ENCODE data around the gene EFCAB5. TPM values are rescaled to one million over a fixed set of nuclear protein-coding genes. Genes with fewer than 3 reads are reported as not detected.
"Not testable (repeated sequence)": the region's sequence is repeated elsewhere in the genome, so short reads cannot be mapped to it uniquely, and the experiment has no call there.

EFCAB5 gene
- total RNA-seq (2021) = 1.4 and 1.5 TPM in 2 replicates
- Bru-seq, nascent RNA = percentile 31 among the genes with signal in this experiment
- percentile 36 among the genes with signal in this experiment for BruChase-seq, experiment 1, labeled RNA remaining after a 2-hour chase
- BruChase-seq, experiment 2, labeled RNA remaining after a 6-hour chase = percentile 28 among the genes with signal in this experiment
- long read RNA-seq, partial matches to known transcripts = 2 of 3 reads
- long read RNA-seq, other reads (novel, unspliced or antisense) = 1 of 3 reads

DNA sequence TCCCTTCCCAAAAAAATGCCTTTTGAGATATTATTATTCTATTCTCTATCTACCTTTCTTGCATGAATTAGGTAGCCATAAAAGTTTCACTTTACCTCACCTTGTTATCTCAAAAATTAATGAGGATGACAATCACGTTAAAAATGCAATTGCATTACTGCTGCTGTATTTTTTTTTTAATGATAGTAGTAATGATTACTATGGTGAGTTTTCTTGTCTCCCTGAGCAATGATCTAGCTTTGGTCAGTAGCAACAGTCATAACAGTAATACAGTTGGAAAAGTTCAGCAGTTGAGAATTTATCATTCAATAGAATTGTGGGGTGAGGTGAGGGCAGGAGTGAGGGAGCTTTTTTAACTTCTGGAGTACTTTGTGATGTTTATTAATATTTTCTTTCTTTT lies at the start of gene EFCAB5:
TSS of gene EFCAB5 (plus strand) at position 301 of the 400 bp plus-strand sequence. CDS start 163 bp downstream, outside the sequence.
- DNase-seq = no peak
- Histone ChIP-seq H4K20me1 (ENCODE audit: insufficient read depth) (no peaks in the 10 kb centered on the region), H2AFZ (no peak within 1 kb of the TSS), H3K9me2 (ENCODE audit: insufficient read depth) (no peaks in the 10 kb centered on the region), H3K79me2 (ENCODE audit: low read depth) (no peaks in the 10 kb centered on the region), H3F3A (ENCODE audit: insufficient read depth, low read depth) (no peaks in the 10 kb centered on the region), H3K9me3 (ENCODE audit: insufficient read depth, low read depth) (no peaks in the 10 kb centered on the region), H3K36me3 (ENCODE audit: low read depth) (no peaks in the 10 kb centered on the region), H3K4me1 (replicated peaks; ENCODE audit: insufficient read depth) (no peaks in the 10 kb centered on the region), H3K27me3 (ENCODE audit: insufficient read depth, low read depth) (no peaks in the 10 kb centered on the region), H3K4me3 (no peak within 1 kb of the TSS), H3K4me2 (no peak within 1 kb of the TSS), H3K27ac (no peak within 1 kb of the TSS)
- CTCF ChIA-PET = no interaction called here
- intact Hi-C loops (cut with micrococcal nuclease; ENCODE audit: unreplicated experiment) = no loop called here
- POLR2A ChIA-PET (ENCODE audit: unreplicated experiment) = no interaction called here
- TF ChIP-seq, protein P1, sequence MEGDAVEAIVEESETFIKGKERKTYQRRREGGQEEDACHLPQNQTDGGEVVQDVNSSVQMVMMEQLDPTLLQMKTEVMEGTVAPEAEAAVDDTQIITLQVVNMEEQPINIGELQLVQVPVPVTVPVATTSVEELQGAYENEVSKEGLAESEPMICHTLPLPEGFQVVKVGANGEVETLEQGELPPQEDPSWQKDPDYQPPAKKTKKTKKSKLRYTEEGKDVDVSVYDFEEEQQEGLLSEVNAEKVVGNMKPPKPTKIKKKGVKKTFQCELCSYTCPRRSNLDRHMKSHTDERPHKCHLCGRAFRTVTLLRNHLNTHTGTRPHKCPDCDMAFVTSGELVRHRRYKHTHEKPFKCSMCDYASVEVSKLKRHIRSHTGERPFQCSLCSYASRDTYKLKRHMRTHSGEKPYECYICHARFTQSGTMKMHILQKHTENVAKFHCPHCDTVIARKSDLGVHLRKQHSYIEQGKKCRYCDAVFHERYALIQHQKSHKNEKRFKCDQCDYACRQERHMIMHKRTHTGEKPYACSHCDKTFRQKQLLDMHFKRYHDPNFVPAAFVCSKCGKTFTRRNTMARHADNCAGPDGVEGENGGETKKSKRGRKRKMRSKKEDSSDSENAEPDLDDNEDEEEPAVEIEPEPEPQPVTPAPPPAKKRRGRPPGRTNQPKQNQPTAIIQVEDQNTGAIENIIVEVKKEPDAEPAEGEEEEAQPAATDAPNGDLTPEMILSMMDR (conservative IDR thresholded peaks at IDR 0.05) = no peak
- TF ChIP-seq EZH2 (IDR thresholded peaks at IDR 0.05; ENCODE audit: low read depth) = no peak
- BruUV-seq (replicated peaks) = no TSS peak

DNA sequence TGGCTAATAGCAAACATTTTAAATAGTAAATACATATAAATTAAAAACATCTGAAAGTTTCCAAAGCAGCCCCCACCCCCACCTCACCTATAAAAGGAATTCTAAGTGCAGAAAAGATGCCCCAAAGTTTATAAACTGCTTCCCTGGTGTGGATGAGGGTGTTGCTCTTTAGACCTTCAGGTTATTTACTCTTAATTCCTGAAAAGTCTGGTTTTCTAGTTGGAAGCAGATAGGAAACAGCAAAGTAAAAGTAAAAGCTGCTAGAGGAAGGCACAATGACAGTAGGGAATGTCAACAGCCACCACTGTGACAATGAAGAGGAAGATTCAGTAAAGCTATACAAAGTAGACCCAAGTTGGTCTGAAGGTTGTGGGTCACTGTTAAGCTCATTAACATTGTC lies 49.2 kb upstream of the EFCAB5 start:
- no peaks in the 10 kb centered on the region for H3K27me3 ChIP-seq (ENCODE audit: insufficient read depth, low read depth)
- no peaks in the 10 kb centered on the region for H3K9me2 ChIP-seq (ENCODE audit: insufficient read depth)
- no peak for TF ChIP-seq EZH2 (IDR thresholded peaks at IDR 0.05; ENCODE audit: low read depth)
- TF ChIP-seq, protein P1 (conservative IDR thresholded peaks at IDR 0.05) = no peak
- no peak overlapping the region for H3K4me3 ChIP-seq
- no peaks in the 10 kb centered on the region for H3K4me1 ChIP-seq (replicated peaks; ENCODE audit: insufficient read depth)
- ChIA-PET CTCF (interaction anchor here (0.6 to 0.8 kb wide), 3 partner anchors 39 to 116 kb away, joined by 3 read pairs; no protein-coding TSS in a partner anchor), POLR2A (ENCODE audit: unreplicated experiment) (no interaction called here)
- no peaks in the 10 kb centered on the region for H3K9me3 ChIP-seq (ENCODE audit: insufficient read depth, low read depth)
- H3K36me3 ChIP-seq (ENCODE audit: low read depth) = no peaks in the 10 kb centered on the region
- peaks cover 15% of the 10 kb centered on the region; the same call in 1 of the 2 replicates for H3K79me2 ChIP-seq (ENCODE audit: low read depth)
- BruUV-seq (replicated peaks) = no TSS peak
- H3F3A ChIP-seq (ENCODE audit: insufficient read depth, low read depth) = peaks cover 4% of the 10 kb centered on the region; the same call in 1 of the 2 replicates
- H2AFZ ChIP-seq = no peak overlapping the region
- no peak overlapping the region for H3K27ac ChIP-seq
- no peaks in the 10 kb centered on the region for H4K20me1 ChIP-seq (ENCODE audit: insufficient read depth)
- no peak overlapping the region for H3K4me2 ChIP-seq
- no peak for DNase-seq
- intact Hi-C loops (cut with micrococcal nuclease; ENCODE audit: unreplicated experiment) = no loop called here

DNA sequence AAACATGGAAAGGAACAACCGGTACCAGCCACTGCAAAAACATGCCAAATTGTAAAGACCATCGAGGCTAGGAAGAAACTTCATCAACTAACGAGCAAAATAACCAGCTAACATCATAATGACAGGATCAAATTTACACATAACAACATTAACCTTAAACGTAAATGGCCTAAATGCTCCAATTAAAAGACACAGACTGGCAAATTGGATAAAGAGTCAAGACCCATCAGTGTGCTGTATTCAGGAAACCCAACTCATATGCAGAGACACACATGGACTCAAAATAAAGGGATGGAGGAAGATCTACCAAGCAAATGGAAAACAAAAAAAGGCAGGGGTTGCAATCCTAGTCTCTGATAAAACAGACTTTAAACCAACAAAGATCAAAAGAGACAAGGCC lies 44.3 kb upstream of the EFCAB5 start:
- H4K20me1 ChIP-seq (ENCODE audit: insufficient read depth); BruUV-seq (replicated peaks); H3K4me3 ChIP-seq; H3K4me1 ChIP-seq (replicated peaks; ENCODE audit: insufficient read depth); H3K36me3 ChIP-seq (ENCODE audit: low read depth); intact Hi-C loops (cut with micrococcal nuclease; ENCODE audit: unreplicated experiment); H3K27me3 ChIP-seq (ENCODE audit: insufficient read depth, low read depth); POLR2A ChIA-PET (ENCODE audit: unreplicated experiment); H3K4me2 ChIP-seq; H2AFZ ChIP-seq; H3K9me3 ChIP-seq (ENCODE audit: insufficient read depth, low read depth); DNase-seq; H3K9me2 ChIP-seq (ENCODE audit: insufficient read depth); CTCF ChIA-PET; H3F3A ChIP-seq (ENCODE audit: insufficient read depth, low read depth); H3K27ac ChIP-seq: not testable (repeated sequence)
- H3K79me2 ChIP-seq (ENCODE audit: low read depth) = peaks cover 12% of the 10 kb centered on the region; the same call in 1 of the 2 replicates

DNA sequence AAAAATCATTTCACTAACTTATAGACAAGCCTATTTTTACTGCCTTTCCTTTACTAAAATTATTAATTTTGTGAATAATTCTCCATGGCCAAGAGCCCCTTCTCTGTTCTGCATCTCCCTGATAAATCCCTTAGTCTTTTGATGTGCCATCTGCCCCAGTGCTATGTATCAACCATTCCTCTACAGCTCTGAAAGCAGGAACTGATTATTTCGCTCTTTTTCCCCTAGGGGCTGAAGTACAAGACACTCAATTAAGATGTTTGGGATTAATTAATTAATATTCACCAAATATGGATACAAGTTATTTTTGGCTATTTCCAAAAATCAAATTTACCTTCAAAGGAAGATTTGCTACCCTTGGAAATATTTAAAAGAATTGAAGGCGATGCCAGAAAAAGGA lies 38.0 kb upstream of the EFCAB5 start:
- DNase-seq = no peak
- Histone ChIP-seq H3K79me2 (ENCODE audit: low read depth) (peaks cover 35% of the 10 kb centered on the region), H3K4me1 (replicated peaks; ENCODE audit: insufficient read depth) (no peaks in the 10 kb centered on the region), H3F3A (ENCODE audit: insufficient read depth, low read depth) (no peaks in the 10 kb centered on the region), H3K4me2 (no peak overlapping the region), H3K27ac (no peak overlapping the region), H3K36me3 (ENCODE audit: low read depth) (no peaks in the 10 kb centered on the region), H3K9me2 (ENCODE audit: insufficient read depth) (no peaks in the 10 kb centered on the region), H3K9me3 (ENCODE audit: insufficient read depth, low read depth) (no peaks in the 10 kb centered on the region), H3K27me3 (ENCODE audit: insufficient read depth, low read depth) (no peaks in the 10 kb centered on the region), H2AFZ (no peak overlapping the region), H4K20me1 (ENCODE audit: insufficient read depth) (no peaks in the 10 kb centered on the region), H3K4me3 (no peak overlapping the region)
- intact Hi-C loops (cut with micrococcal nuclease; ENCODE audit: unreplicated experiment) = no loop called here
- TF ChIP-seq, protein P1 (conservative IDR thresholded peaks at IDR 0.05) = no peak
- no peak for TF ChIP-seq EZH2 (IDR thresholded peaks at IDR 0.05; ENCODE audit: low read depth)
- BruUV-seq (replicated peaks) = no TSS peak
- ChIA-PET POLR2A (ENCODE audit: unreplicated experiment) (no interaction called here), CTCF (no interaction called here)

All from PC-9 (cell line).